Hepatic stellate cell (primary cell): ENCODE results near the gene SEMA3G.

Experiments
- DNase-seq: peaks from one replicate; pipeline ENCODE4 v3.0.0; 2011; ENCODE audit warnings: low spot score

SEMA3G gene

DNA sequence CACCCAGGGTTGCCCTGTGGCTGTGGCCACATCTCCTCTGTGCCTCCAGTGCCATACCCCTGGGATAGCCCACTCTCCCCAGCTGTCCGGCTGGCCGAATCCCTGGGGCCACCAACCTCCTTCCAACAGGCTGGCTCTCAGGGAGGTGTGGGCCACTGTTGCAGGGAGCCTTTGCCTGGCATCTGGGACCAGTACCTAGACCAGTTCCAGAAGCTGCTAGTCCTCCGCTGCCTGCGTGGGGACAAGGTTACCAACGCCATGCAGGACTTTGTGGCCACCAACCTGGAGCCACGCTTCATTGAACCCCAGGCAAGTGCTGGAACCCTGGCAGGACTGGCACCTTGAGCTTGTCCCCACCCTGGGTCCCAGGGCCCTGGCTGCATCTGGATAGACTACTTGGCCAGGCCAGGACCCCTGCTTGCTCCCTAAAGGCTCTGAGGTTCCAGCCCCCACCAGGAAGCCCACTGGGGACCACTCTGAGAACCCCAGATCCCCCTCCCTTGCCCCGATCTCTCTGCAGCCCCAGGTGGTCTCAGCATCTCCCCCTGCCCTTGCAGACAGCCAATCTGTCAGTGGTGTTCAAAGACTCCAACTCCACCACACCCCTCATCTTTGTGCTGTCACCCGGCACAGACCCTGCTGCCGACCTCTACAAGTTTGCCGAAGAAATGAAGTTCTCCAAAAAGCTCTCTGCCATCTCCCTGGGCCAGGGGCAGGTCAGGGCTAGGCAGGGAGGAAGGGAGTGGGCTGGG, 50.0 kb downstream of the SEMA3G start:
- no peak for DNase-seq

DNA sequence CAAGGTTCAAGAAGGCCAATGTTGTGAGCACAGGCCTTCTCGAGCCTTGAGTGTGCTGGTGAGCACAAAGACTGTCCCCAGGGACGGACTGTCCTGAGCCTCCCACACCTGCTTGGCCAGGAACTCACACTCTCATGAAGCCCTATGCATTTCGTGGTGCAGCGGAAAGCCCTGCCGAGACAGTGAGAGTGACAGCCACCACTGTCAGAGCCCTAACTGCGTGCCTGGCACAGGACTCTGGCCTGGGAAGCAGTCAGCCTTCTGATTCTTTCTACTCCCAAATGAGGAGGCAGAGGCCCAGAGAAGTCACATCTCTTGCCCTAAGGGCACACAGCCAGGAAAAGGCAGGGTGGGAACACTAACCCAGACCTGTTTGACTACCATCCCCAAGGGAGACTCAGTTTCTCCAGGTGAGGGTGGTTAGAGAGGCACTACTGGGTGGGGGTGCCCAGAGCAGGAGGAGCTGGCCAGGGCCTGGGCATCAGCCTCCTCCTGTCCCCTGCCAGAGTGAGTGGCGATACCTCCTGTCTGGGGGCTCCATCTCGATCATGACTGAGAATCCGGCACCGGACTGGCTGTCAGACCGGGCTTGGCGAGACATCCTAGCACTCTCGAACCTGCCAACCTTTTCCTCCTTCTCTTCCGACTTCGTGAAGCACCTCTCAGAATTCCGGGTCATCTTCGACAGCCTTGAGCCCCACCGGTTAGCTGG, 50.8 kb downstream of the SEMA3G start:
- no peak for DNase-seq

DNA sequence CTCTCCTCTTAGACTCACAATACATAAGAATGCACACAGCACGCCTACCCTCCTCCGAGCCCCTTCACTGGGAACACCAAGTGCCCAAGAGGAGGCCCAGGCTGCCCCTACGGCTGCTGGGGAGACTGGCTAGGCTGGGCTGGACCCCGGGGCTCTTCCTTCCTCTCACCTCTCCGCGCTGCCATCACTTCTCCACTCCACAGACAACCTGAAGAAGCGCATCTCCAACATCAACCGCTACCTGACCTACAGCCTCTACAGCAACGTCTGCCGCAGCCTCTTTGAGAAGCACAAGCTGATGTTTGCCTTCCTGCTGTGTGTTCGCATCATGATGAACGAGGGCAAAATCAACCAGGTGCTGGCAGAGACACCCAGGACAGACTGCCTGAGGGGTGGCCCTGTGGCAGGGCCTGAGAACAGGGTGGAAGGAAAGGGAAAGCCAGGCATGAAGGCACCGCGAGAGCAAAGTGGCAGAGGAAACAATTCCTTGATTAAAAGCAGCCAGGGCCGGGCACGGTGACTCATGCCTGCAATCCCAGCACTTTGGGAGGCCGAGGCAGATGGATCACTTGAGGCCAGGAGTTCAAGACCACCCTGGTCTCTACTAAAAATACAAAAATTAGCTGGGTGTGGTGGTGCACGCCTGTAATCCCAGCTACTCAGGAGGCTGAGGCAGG, 51.6 kb downstream of the SEMA3G start:
- no peak for DNase-seq

DNA sequence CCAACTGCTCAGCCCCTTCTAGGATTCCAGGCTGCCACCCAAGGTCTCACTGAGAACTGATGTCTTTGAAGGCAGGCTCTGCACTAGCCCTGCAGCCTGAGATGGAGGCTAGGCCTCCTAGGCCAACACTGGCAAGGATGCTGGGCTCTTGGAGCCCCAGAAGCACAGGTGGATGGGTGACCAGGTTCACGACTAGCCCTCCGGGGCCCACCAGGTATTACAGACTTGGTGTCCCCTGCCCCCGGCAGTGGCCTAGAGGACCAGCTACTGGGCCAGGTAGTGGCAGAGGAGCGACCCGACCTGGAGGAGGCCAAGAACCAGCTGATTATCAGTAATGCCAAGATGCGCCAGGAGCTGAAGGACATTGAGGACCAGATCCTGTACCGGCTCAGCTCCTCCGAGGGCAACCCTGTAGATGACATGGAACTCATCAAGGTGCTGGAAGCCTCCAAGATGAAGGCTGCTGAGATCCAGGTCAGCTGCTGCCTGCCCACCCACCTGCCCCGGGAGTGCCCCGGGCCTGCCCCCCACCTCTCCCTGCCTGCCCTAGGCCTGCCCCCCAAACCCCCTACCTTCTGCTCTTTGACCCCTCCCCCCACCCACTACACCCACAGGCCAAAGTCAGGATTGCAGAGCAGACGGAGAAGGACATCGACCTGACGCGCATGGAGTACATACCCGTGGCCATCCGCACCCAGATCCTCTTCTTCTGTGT, 52.5 kb downstream of the SEMA3G start:
- no peak for DNase-seq

GRCh38 chr3:52391096-52391495, 53.8 kb downstream of the SEMA3G start:
- DNase-seq = no peak

DNA sequence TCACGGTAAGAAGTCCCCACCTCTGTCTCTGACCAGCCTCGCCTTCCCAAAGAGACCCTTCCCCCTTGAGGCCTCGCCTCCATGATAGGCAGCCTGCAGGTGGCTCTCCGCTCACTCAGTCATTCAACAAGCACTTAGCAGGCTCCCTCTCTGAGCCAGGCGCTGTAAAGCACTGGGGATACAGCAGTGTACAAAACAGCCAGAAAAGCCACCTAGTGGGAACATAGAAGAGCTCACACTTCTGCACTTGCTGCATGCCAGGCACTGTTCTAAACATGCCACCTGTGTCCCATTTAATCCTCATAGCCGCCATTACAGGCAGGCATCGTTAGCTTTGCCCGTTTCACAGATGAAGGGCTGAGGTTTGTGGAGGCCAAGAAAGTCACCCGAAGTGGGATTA, 56.0 kb downstream of the SEMA3G start:
- DNase-seq = no peak

GRCh38 chr3:52388348-52388821, 56.5 kb downstream of the SEMA3G start:
- DNase-seq = no peak

DNA sequence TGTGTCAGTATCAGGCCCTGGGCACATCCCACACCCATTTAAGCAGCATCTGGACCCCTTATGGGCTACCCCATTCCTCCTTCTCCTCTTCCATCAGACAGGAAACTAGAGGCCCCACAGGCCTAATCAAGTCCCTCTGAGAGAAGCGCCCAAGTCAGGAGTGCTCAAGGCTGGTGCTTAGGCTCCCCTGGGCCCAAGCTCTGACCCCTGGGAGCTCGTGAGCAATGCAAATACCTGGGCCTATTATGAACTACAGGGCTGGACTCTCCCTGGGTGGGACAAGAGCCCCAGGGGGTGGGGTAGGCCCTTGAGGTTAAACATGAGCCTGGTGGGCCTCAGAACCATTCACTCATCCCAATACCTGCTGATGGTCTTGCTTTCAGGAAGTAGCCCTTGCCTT, 57.4 kb downstream of the SEMA3G start:
- DNase-seq = no peak

DNA sequence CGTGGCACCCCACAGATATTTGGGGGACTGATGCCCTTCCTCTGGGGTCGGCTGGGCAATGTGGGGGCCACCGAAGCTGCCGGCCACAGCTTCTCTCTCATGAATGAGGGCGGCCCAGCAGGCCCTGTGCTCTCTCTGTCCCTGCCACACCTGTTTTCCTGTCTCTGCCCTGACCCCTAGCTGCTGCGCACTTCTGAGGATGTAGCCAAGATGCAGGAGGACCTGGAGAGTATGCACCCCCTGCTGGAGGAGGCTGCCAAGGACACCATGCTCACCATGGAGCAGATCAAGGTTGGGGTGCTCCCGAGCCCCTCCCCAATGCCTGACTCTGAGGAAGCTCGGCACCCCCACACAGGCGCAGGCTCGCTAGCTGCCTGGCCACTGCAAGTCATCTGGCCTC, 59.7 kb downstream of the SEMA3G start:
- DNase-seq = peak; percentile 71

GRCh38 chr3:52384019-52384761, 60.7 kb downstream of the SEMA3G start:
- DNase-seq = no peak

GRCh38 chr3:52383446-52383845, 61.5 kb downstream of the SEMA3G start:
- no peak for DNase-seq
